Measurements from ENCODE around the gene ISM1. TPM values are rescaled to one million over a fixed set of nuclear protein-coding genes. Genes with fewer than 3 reads are reported as not detected.

ISM1 gene
- total and polyA plus RNA-seq, 2 of the 13 experiments (the other 11 are each of a cell fraction or from before 2014, with no cell fraction given), result 0.40 to 1.4 TPM

DNA sequence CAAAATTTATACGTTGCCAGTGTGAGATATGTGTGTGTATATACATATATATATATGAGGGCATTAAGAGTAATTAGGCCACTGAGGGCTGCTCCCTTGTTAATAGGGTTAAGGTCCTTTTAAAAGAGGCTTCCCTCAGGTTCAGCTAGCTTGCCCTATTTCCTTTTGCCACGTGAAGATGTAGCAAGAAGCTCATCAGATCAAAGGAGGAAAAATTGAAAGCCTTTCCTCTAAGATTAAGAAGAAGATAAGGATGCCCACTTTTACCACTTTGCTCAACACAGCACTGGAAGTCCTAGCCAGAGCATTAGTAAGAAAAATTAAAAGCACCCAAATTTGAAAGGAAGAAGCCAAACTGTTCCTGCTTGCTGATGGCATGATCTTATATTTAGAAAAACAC is 33.2 kb upstream of the ISM1 start:
- no peak for FAIRE-seq

DNA sequence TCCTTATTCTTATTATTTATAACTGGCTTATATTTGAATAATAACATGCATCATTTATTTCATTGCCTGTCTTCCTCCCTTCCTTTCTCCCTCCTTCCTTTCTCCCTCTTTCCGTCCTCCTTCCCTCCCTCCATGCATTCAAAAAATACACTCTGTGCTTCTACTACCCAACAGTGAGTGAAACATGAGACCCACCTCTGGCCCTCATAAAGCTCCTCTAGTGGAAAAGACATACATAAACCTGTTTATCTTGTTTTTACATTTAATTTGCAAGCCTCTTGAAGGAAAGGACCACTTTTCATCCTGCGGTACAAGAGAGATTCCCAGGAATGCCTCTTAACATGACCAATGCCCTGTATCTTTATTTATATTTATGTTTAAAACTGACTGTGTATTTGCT is 21.8 kb upstream of the ISM1 start:
- H3K27me3 ChIP-seq (ENCODE audit: control insufficient read depth in 1 of 2, insufficient read depth in 2 of 2, low read length in 2 of 2), result 0 out of 5 replicates have a peak, but pooled peaks cover 0 to 2% of the 10 kb centered on the region in 2 experiments
- no peak overlapping the region for H3K4me3 ChIP-seq (replicated peaks in 1 of 3; ENCODE audit: insufficient read depth in 1 of 3, low read depth in 2 of 3, low read length in 3 of 3)
- H3K9ac ChIP-seq (ENCODE audit: insufficient read depth, low read depth, low read length), result no peak overlapping the region
- 83% methylated on average over 2 of the region's 2 CpGs for WGBS (ENCODE audit: low lambda C conversion rate)
- ATAC-seq (no peak), DNase-seq (ENCODE audit: low spot score) (no peak), FAIRE-seq (no peak)
- in situ Hi-C loops (cut with HindIII; ENCODE audit: extremely low pct_ligation_motif_present, low pct_unique_long_range_greater_than_20kb) (loop anchor here (25.0 kb wide), 1 partner anchor 612 kb away; no protein-coding TSS in a partner anchor), intact Hi-C loops (cut with micrococcal nuclease; ENCODE audit: unreplicated experiment) (no loop called here)
- no peak overlapping the region for H3K27ac ChIP-seq (ENCODE audit: extremely low read length, insufficient read depth, low read length)
- H3K4me2 ChIP-seq (ENCODE audit: low read depth, low read length), result no peak overlapping the region
- no peaks in the 10 kb centered on the region for H3K79me2 ChIP-seq (ENCODE audit: insufficient read depth, low read length)
- no peaks in the 10 kb centered on the region for H3K9me3 ChIP-seq (ENCODE audit: low read length)
- no peak overlapping the region for H2AFZ ChIP-seq (ENCODE audit: low read length)
- no TSS peak for BruUV-seq (replicated peaks)
- ChIA-PET POLR2A (no interaction called here), CTCF (ENCODE audit: low intra/inter-chr PET ratio, low total read pairs) (no interaction called here)
- H3K4me1 ChIP-seq (ENCODE audit: insufficient read depth, low read length), result no peaks in the 10 kb centered on the region
- H3K36me3 ChIP-seq (replicated peaks in 1 of 2; ENCODE audit: control insufficient read depth in 1 of 2, insufficient read depth in 2 of 2, low read length in 2 of 2), result no peaks in the 10 kb centered on the region
- TF ChIP-seq PCBP2 (optimal IDR thresholded peaks at IDR 0.05; ENCODE audit: low read depth, low read length, poor library complexity, severe bottlenecking) (peak; percentile 46), HDAC2 (CRISPR knock-in tag; IDR thresholded peaks at IDR 0.05) (no peak)
- no peaks in the 10 kb centered on the region for H4K20me1 ChIP-seq (ENCODE audit: insufficient read depth, low read length)

More for the DNA sequence above, 33.2 kb upstream of the ISM1 start:
- Histone ChIP-seq H3K27me3 (ENCODE audit: control insufficient read depth in 1 of 2, insufficient read depth in 2 of 2, low read length in 2 of 2) (no peaks in the 10 kb centered on the region), H3K4me1 (ENCODE audit: insufficient read depth, low read length) (no peaks in the 10 kb centered on the region), H2AFZ (ENCODE audit: low read length) (no peak overlapping the region), H3K79me2 (ENCODE audit: insufficient read depth, low read length) (no peaks in the 10 kb centered on the region), H3K27ac (ENCODE audit: extremely low read length, insufficient read depth, low read length) (no peak overlapping the region), H3K4me3 (replicated peaks in 1 of 3; ENCODE audit: insufficient read depth in 1 of 3, low read depth in 2 of 3, low read length in 3 of 3) (no peak overlapping the region), H4K20me1 (ENCODE audit: insufficient read depth, low read length) (no peaks in the 10 kb centered on the region), H3K9me3 (ENCODE audit: low read length) (no peaks in the 10 kb centered on the region; the same call in 1 of the 2 replicates), H3K4me2 (ENCODE audit: low read depth, low read length) (no peak overlapping the region), H3K36me3 (replicated peaks in 1 of 2; ENCODE audit: control insufficient read depth in 1 of 2, insufficient read depth in 2 of 2, low read length in 2 of 2) (no peaks in the 10 kb centered on the region), H3K9ac (ENCODE audit: insufficient read depth, low read depth, low read length) (no peak overlapping the region)
- in situ Hi-C loops (cut with HindIII; ENCODE audit: extremely low pct_ligation_motif_present, low pct_unique_long_range_greater_than_20kb), result loop anchor here (25.0 kb wide), 1 partner anchor 601 kb away; no protein-coding TSS in a partner anchor
- intact Hi-C loops (cut with micrococcal nuclease; ENCODE audit: unreplicated experiment), result no loop called here
- BruUV-seq (replicated peaks), result no TSS peak
- ATAC-seq (no peak), DNase-seq (ENCODE audit: low spot score) (no peak)
- TF ChIP-seq, protein P1, sequence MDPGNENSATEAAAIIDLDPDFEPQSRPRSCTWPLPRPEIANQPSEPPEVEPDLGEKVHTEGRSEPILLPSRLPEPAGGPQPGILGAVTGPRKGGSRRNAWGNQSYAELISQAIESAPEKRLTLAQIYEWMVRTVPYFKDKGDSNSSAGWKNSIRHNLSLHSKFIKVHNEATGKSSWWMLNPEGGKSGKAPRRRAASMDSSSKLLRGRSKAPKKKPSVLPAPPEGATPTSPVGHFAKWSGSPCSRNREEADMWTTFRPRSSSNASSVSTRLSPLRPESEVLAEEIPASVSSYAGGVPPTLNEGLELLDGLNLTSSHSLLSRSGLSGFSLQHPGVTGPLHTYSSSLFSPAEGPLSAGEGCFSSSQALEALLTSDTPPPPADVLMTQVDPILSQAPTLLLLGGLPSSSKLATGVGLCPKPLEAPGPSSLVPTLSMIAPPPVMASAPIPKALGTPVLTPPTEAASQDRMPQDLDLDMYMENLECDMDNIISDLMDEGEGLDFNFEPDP (CRISPR knock-in tag; conservative IDR thresholded peaks at IDR 0.05), result no peak
- TF ChIP-seq ZNF264 (CRISPR knock-in tag; IDR thresholded peaks at IDR 0.05), result no peak
- POLR2A ChIA-PET, result no interaction called here
- 9% methylated on average over 2 of the region's 2 CpGs for WGBS (ENCODE audit: low lambda C conversion rate)
- CTCF ChIA-PET (ENCODE audit: low intra/inter-chr PET ratio, low total read pairs), result no interaction called here

All from HepG2 (cell line).